ENCODE results near the gene NCAPD2.
"Not testable (repeated sequence)": the region's sequence is repeated elsewhere in the genome, so short reads cannot be mapped to it uniquely, and the experiment has no call there.

The NCAPD2 gene

DNA sequence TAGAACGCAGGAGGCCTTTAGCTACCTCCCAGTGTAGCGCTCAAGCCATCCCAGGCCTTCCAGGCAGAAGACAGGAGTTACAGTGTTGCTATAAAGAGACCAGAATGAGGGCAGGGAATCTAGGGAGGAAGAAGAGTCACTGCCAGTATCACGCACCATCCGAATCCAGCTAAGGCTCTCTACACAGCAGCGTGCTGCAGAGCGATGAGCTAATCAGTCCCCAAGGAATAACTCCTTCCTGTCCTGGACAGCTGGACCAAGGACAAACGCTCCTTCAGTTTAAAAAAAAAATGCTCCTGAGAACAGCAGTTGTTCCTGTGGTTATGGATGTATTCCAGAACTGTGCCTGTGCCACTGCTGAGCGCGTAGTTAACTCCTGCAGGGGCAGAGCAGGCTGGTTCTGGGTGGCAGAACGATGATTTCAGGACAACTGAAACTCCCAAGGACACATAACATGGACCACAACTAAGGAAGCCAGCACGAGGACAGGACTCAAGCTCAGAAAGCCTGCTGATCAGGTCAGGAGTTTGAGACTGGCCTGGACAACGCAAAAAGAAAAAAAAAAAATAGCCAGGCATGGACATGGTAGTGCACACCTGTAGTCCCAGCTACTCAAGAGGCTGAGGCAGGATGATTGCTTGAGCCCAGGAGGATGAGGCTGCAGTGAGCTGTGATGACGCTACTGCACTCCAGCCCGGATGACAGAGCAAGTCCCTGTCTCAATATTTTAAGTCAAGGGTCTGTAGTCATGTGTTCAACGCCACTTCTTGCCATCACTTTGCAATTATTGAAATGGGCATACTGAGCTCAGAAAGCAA, 59.4 kb downstream of the NCAPD2 start:
- intact Hi-C loops (cut with DNase I), result no loop called here
- peak in 18 of 42 donors; percentile 7 to 75 (median 50) for DNase-seq

DNA sequence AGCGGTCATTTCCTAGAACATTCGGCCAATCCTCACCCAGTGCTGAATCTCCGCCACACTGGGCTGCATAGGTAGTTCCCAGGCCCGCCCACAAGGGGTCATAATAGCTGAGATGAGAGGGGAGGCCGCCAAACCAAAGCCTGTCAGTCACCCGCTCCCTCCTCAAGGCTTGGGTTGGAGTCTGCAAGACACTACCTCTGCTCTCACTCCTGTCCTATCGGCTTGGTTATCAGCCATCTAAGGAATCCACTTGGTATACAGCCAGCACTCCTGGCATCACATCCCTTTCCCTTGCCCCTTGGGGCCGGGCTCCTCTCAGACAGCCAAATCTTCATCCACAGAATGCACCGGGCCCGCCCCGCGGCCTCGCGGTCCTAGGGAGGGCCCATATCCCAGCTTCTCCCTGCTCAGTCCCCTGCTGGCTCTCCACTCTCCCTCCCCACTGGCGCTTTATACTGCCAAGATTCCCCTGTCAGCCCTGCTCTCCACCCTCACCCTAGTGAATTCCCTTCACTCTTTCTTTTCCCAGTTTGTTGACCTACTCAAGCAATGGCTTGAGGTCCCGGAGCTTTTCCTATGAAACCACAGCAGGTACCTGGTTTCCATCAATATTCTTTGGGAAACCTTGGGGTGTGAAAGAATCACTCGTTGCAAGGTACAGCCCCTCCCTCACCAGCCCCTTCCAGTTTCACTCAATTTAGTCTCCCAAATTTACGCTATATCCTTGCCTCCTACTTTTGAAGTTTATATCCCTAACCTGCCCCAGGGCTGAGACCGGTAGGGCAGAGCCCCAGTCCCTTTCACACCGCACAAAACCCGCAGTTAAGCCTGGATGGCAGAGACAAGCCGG, 60.5 kb downstream of the NCAPD2 start:
- DNase-seq, result peak in 41 of 42 donors; percentile 61 to 88 (median 75)
- intact Hi-C loops (cut with DNase I), result no loop called here

DNA sequence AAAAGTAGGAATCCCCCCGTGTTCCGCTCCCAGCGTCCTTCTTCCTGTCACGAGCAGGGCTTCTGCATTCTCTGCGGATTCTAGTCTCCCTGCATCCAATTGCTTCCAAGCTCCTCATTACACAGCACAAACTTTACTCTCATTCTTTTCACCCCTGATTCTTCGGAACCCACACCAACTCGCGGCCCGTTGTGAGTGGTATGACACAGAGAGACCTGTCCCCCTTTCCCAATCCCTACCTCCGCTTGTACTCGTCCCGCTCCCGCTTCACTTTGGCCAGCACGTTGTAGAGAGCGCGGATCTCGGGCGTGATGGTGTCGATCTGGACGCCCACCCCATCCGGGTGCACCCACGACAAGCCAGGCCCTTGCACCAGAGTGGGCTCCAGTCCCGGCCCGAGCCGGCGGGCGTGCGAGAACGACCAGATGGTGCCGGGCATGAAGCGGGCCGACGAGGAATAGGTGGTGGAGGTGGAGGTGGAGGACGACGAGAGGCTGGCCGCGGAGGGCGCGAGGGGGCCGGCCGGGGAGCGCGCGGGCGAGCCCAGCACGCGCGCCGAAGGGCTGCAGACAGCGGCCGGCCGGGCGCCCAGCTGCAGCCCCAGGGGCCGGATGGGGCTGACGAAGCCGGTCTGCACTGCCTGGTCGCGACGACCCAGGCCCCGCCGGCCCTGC, 61.3 kb downstream of the NCAPD2 start:
- intact Hi-C loops (cut with DNase I), result no loop called here
- peak in 13 of 42 donors; percentile 24 to 58 (median 38) for DNase-seq

DNA sequence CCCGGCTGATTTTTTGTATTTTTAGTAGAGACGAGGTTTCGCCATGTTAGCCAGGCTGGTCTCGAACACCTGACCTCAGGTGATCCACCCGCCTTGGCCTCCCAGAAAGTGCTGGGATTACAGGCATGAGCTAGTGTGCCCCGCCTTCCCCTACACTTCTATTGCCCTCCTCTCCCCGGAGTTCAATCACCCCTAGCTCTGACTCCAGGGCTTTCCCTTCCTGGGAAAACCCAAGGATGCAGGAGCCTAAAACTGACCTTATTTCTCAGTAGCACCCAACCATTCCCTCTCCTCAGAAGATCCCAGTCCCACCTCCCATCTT, 62.6 kb downstream of the NCAPD2 start:
- intact Hi-C loops (cut with DNase I), result not testable (repeated sequence)

DNA sequence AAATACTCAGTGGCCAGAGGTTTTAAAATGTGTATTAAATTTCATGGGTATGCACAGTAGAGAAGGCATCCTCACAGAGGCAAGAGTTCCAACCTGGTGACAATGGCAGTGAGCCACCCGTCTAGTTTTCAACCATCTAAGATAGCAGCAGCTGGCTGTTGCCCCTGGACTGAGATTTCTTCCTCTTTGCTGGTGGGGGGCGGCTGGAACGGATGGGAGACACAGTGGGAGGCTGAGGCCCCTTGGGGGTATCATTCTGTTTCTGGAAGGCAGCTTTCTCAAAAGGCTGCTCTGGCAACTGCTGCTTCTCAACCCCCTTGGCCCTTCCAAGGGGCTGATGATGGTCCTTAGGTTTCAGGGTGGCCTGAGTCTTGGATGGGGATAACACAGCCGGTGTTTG, 63.0 kb downstream of the NCAPD2 start:
- no peak for DNase-seq
- intact Hi-C loops (cut with DNase I), result no loop called here

More for the DNA sequence above, 62.6 kb downstream of the NCAPD2 start:
- not testable (repeated sequence) for DNase-seq

- intact Hi-C loops (cut with DNase I), result not testable (repeated sequence)
- DNase-seq, result peak in 16 of 42 donors; percentile 10 to 76 (median 52)
Observed at GRCh38 chr12:6558014-6558760, 64.3 kb downstream of the NCAPD2 start.

- no peak for DNase-seq
- intact Hi-C loops (cut with DNase I), result no loop called here
Observed at GRCh38 chr12:6559500-6559899, 65.6 kb downstream of the NCAPD2 start.

- intact Hi-C loops (cut with DNase I), result no loop called here
- DNase-seq, result peak in 1 of 42 donors; percentile 14
Observed at GRCh38 chr12:6560501-6561205, 66.8 kb downstream of the NCAPD2 start.

GRCh38 chr12:6562881-6563280, 69.0 kb downstream of the NCAPD2 start:
- intact Hi-C loops (cut with DNase I), result no loop called here

DNA sequence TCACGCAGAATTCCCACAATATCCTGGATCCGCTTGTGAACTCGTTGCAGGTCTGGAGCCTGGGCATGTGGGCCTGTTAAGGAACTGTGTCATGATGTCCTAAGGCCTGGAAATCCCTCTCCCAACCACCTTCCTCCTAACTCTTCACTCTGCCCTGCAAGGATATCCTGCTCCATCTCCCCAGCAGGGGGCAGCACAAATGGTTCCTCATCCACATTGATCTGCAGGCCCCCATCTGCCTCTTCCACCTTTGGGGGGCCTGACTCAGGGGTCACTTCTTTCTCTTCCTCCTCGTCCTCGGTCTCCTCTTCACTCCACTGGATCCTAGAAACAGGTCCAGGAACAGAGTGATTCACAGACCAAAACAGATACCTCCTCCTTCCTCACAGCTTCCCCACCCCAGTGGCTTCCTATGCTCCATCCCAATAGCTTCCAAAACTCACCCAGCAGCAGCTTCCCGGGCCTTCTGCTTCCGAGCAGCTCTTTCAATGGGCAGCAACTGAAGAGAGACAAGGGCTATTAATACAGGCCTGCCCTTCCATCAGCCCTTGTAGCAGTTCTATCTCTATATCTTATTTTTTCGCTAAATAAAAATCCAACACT, 69.6 kb downstream of the NCAPD2 start:
- DNase-seq, result peak in 35 of 42 donors; percentile 34 to 87 (median 68)
- intact Hi-C loops (cut with DNase I), result no loop called here

More at GRCh38 chr12:6562881-6563280, 69.0 kb downstream of the NCAPD2 start:
- peak in 1 of 42 donors; percentile 12 for DNase-seq

DNA sequence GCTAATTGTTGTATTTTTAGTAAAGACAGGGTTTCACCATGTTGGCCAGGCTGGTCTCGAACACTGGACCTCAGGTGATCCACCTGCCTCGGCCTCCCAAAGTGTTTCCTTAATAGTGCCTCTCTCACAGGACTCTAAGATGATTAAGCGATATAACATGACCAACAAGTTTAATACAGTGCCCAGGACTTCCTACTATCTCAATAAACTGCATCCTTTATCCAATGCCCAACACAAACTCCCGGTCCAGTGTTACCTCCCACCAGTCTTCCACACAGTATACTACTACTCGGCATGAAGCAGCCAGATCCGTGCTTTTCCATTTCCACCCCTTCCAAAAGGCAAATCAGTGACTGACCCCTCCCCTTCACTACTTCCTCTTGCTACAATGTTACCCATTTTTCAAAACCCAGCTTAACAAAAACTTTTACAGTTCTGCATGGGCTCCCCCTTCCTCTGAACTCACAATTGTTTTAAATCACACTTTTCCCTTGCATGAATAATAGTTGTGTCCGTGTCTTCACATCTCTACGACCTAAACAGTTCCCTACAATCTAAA, 73.3 kb downstream of the NCAPD2 start:
- intact Hi-C loops (cut with DNase I), result loop anchor here (5.0 kb wide), 1 partner anchor 35 kb away; no protein-coding TSS in a partner anchor
- no peak for DNase-seq

DNA sequence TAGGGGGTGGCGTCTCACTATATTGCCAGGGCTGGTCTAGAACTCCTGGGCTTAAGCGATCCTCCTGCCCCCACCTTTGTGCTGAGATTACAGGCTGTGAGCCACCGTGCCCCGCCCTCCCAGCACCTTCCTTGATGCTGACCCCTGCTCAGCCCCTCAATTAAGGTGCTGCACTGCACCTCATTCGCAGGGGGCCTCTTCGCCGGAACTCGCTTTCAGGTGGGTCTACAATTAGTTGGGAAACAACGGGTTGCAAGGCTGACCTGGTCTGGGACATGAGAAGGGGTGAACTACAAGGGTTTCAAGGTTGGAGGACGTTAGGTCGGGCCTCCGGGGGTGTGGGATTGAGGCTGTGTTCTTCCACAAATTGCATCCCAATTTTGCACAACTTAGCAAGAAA, 75.4 kb downstream of the NCAPD2 start:
- intact Hi-C loops (cut with DNase I), result loop anchor here (5.0 kb wide), 1 partner anchor 33 kb away; no protein-coding TSS in a partner anchor

DNA sequence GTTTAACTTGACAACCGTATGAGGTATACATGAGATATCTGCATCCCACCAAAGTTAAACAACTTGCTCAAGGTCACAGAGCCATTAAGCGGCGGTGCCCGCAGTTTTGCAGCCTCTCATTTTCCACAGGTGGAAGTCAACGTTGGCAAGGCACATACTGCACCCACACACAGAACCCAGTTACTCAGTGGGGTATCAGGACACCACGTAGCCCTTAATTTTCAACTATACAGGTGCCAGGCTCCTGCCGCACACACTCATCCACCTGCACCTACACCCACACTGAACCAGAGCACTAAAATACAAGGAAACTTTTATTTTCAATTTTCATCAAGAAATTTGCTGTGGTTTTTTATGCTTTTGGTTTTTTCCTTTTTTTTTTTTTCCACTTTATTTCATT, 75.9 kb downstream of the NCAPD2 start:
- intact Hi-C loops (cut with DNase I), result loop anchor here (5.0 kb wide), 1 partner anchor 33 kb away; no protein-coding TSS in a partner anchor
- peak in 13 of 42 donors; percentile 10 to 64 (median 42) for DNase-seq

More for the DNA sequence above, 75.4 kb downstream of the NCAPD2 start:
- DNase-seq, result no peak

- DNase-seq, result peak in 13 of 42 donors; percentile 18 to 63 (median 37)
- intact Hi-C loops (cut with DNase I), result no loop called here
Observed at GRCh38 chr12:6570264-6570887, 76.5 kb downstream of the NCAPD2 start.

DNA sequence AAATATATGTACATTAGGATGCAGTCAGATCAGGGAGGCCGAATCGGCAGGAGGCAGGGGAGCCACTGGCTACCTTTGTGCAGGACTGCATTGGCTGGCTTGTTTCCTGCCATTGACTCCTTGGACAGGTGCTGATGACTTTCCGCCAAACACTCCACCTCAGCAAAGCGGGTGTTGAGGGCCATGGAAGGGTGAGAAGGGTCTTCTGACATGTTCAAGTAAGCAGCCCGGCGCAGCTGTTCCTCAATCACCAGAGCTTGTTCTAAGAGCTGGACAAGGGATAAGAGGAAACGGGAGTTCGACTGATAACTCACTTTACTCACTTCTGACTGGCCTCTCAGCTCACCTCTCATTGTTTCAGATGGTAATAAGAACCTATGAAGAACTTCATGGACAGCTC, 79.1 kb downstream of the NCAPD2 start:
- intact Hi-C loops (cut with DNase I), result no loop called here
- DNase-seq, result peak in 1 of 42 donors; percentile 24

- intact Hi-C loops (cut with DNase I), result no loop called here
- DNase-seq, result no peak
Observed at GRCh38 chr12:6574576-6575295, 80.8 kb downstream of the NCAPD2 start.
